ENCODE data around the gene DCC. TPM values are rescaled to one million over a fixed set of nuclear protein-coding genes. Genes with fewer than 3 reads are reported as not detected.
"Not testable (repeated sequence)": the region's sequence is repeated elsewhere in the genome, so short reads cannot be mapped to it uniquely, and the experiment has no call there.

The DCC gene
- polyA plus RNA-seq, 4 donors, result 7.6 to 13.7 (median 9.5) TPM

DNA sequence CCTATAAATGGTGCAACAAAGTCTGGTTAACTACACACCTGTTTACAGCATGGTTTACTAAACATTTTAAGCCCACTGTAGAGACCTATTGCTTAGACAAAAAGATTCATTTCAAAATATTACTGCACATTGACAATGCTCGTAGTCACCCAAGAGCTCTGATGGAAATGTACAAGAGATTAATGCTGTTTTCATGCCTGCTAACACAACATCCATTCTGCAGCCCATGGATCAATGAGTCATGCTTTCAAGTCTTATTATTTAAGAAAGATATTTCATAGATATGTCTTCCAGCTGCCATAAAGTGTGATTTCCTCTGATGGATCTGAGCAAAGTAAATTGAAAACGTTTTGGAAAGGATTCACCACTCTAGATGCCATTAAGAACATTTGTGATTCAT, 1103.3 kb downstream of the DCC start:
- DNase-seq (ENCODE audit: low read depth in 4 of 4, low spot score in 2 of 4), result no peak

DNA sequence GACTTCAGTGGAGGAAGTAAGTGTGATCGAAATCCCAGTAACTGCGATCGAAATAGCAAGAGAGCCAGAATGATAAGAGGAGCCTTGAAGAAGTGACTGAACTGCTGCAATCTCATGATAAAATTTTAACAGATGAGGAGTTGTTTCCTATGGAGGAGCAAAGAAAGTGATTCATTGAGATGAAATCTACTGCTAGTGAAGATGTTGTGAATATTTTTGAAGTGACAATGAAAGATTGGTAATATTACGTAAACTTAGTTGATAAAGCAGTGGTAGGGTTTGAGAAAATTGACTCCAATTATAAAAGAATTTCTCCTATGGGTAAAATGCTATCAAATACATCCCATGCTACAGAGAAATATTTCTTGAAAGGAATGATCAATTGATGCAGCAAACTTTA, 1103.8 kb downstream of the DCC start:
- DNase-seq (ENCODE audit: low read depth in 4 of 4, low spot score in 2 of 4), result no peak

DNA sequence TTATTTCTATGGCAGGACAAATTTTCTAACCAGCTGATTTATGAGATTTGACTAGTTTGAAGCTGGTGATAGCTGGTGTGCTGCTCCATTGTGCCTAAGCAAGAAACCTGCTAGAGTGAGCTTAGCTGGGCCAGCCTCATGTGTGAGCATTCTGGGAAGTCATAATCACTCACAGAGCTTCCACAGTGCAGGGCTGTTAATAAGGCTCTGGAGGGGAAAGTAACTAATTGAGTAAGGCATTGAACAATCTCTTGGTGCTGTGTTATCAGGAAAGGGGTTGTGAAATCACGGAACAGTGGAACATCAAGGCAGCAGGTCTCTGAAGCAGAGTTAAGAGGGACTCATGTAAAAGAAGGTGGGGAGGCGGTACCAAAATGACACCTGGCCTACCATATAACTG, 1111.9 kb downstream of the DCC start:
- no peak for DNase-seq (ENCODE audit: low read depth in 4 of 4, low spot score in 2 of 4)

DNA sequence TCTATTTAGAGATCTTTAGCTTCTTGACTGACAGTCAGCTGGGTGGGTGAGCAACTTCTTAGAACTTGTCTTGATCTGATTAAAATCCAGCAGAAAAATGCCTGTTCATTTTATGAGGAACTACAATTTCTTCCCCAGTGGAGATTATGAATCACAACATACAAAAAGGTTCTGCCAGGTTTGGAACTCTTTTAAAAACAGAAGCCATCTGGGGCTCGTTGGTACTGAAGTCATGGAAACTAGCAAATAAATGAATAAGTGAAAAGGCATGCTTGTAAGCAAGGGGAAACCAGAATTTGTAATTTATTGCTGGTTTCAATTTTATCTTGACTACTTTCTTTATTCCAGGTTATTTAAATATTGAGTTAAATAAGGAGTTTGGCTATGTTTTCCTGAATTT, 1117.1 kb downstream of the DCC start:
- DNase-seq (ENCODE audit: low read depth in 4 of 4, low spot score in 2 of 4), result no peak

DNA sequence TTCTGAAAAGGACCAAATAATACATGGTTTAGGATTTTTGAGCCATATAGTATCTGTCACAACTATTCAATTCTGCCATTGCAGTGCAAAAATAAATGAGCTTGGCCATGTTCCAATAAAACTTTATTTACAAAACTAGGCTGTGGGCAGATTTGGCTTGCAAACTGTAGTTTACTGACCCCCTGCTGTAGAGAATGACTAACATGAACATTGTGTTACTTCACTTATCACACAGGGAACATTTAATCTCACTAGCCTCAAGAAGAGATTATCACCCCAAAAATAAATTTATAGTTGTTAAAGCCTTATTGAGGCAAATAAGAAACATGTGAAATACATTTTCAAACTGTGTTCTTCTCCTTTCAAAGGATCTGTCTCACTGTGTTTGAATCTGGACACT, 1118.3 kb downstream of the DCC start:
- DNase-seq (ENCODE audit: low read depth in 4 of 4, low spot score in 2 of 4), result no peak

DNA sequence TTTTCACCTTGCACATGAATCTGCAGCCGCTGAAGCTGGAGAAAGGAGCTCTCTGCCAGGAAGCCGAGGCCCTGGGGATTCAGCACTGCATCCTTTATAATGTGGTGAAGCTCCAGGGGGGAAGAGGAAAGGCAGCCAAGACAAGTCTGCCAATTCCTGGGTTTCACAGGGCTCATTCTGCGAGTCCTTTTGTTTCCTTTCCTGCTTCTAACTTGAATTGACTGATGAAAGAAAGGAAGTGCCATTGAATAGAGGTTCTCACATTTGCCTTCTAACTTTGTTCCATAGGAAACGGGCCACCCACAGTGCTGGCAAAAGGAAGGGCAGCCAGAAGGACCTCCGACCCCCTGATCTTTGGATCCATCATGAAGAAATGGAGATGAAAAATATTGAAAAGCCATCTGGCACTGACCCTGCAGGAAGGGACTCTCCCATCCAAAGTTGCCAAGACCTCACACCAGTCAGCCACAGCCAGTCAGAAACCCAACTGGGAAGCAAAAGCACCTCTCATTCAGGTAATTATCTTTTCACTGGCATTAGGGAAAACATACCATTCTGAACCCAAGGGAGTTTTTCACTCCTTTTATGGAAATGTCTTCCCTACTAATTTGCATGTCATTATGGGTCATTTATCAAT, 1119.1 kb downstream of the DCC start:
- DNase-seq (ENCODE audit: low read depth in 4 of 4, low spot score in 2 of 4), result no peak

DNA sequence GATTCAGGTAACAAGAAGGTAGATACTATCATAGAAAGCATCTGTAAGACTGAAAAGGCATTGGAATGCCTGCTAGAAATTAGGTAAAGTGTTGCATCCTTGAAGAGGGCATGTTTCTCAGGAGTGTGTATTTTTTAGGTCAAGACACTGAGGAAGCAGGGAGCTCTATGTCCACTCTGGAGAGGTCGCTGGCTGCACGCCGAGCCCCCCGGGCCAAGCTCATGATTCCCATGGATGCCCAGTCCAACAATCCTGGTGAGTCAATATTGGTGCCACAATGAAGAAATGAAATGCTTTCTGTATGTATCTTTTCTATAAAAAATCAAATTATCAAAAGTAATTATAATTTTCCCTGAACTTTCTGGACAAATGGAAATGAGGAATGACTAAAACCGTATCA, 1127.8 kb downstream of the DCC start:
- no peak for DNase-seq (ENCODE audit: low read depth in 4 of 4, low spot score in 2 of 4)

DNA sequence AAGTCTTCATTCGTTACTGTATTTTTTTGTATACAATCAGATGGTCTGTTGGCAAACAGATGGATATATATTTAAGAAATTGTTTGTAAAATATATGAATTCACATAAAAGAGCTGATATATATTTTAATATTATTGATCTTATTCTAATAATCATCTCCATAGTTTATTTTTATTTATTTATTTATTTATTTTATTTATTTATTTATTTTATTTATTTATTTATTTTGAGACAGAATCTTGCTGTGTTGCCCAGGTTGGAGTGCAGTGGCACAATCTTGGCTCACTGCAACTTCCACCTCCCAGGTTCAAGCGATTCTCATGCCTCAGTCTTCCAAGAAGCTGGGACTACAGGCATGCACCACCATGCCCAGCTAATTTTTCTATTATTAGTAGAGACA, 1128.2 kb downstream of the DCC start:
- not testable (repeated sequence) for DNase-seq (ENCODE audit: low read depth in 4 of 4, low spot score in 2 of 4)

DNA sequence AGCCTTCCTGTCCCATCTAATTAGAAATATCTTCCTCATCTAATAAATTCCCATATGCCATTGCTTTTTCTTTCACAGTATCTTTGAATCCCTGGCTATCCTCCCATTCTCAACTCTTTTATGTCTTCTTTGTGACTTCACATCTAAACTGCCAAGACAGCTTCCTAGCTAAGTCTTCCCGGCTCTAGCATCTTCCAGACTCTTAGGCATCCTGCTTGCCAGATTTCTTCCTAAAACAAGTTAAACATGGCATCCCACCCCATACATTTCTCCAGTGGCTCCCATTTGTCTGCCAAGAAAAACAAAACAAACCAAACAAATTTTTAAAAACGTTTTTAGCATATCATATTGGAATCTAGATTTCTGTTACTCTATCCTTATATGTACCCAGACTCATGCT, 1132.5 kb downstream of the DCC start:
- DNase-seq (ENCODE audit: low read depth in 4 of 4, low spot score in 2 of 4), result no peak

DNA sequence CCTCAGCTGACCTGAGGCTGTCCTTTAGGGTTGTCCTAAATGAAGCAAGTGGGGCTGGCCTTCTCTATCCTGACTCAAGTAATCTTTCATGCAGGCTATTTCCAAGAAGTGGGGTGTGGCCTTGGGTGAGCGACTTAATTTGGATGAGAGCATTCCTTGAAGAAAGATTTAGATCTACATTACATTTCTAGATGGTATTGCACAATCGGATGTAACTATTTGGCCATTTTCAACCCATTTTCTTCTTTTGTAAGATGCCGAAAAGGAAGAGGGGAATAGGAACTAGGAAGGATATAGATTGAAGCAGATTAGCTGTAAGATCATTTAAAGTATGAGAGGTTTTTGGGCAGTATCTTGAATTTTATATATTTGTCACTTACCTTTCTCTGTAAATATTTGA, 1138.2 kb downstream of the DCC start:
- no peak for DNase-seq (ENCODE audit: low read depth in 4 of 4, low spot score in 2 of 4)

DNA sequence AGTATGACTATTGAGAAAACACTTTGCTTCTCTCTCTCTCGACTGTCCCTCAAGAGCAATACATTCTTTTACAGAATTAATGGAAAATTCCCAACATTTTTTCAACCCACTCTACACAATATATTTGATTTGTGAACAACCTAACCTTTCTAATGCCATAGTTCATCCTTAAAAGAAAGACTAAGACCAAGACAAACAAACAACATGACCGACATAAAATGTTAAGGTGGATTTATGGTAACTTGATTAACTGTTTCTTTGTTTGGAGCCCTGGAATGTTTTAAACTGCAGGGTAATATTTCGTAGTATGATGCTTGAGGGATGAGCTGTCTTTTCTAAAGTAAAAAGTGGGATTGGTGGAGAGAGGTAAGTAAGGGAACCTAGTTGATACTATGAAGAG, 1146.3 kb downstream of the DCC start:
- DNase-seq (ENCODE audit: low read depth in 4 of 4, low spot score in 2 of 4), result peak in 1 of 4 donors; percentile 36

DNA sequence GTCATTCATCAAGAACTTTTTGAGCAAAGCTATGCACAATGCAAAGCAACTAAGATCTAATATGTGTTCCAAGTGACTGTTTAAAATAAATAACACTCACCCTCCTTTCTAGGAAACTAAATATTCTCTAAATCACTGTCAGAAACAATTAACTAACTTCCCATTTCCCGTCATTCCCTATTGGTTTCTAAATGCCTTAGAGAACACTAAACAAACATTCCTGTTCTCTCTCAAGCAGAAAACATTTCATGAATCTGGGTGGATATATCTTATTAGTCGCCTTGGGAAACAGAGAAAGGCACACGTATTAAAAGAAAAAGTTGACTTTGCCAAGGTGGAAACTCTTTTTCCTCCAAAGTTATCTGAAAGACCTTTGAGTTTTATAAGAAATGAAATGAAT, 1149.3 kb downstream of the DCC start:
- peak in 3 of 4 donors; percentile 37 to 64 (median 42) for DNase-seq (ENCODE audit: low read depth in 4 of 4, low spot score in 2 of 4)

DNA sequence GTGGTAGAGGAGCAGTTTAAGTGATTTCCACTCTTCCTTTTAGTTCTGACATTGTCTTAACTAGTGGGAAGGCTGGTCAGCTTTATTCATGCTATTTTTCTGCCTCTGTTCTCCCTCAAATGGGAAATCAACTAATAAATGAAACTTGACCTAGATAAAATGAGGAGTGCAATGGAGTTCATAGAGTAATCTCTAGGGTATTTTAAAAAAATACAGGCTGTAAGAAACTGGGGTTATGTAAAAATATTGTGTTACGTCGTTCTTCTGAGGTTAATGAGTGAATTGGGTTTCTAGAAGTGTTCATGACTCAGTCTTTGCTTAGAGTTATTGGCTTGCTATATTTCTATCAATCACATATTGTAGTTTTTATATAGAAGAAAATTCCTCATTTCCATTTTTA, 1150.0 kb downstream of the DCC start:
- DNase-seq (ENCODE audit: low read depth in 4 of 4, low spot score in 2 of 4), result no peak

DNA sequence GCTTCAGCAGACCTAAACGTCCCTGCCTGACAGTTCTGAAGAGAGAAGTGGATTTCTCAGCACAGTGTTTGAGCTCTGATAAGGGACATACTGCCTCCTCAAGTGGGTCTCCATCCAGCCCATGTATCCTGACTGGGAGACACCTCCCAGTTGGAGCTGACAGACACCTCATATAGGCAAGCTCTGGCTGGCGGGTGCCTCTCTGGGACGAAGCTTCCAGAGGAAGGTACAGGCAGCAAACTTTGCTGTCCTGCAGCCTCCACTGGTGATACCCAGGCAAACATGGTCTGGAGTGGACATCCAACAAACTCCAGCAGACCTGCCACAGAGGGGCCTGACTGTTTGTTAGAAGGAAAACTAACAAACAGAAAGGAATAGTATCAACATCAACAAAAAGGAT, 1156.0 kb downstream of the DCC start:
- no peak for DNase-seq (ENCODE audit: low read depth in 4 of 4, low spot score in 2 of 4)

DNA sequence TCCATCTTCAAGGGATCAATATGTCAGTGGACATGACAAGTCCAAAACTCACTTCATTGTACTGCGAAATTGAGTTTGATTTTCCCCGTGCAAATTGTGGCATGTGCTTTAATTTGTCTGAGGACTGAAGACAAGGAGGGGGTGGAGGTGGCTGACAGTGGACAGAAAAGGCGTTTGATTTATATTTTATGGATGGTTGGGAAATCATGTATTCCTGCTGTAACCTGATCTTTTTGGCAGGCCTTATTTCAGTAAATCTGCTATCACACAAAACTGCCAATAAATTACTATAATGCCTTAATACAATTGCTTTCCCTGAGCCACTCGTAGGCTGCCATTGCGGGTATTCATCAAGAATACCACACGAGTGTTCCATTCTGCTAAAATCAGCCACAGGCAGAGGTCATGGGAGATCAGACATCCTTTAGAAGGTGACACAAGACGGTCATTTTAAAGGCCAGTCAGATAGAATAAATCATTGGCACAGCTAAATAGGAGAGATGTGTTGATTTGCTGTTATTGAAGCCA, 1164.0 kb downstream of the DCC start:
- no peak for DNase-seq (ENCODE audit: low read depth in 4 of 4, low spot score in 2 of 4)

DNA sequence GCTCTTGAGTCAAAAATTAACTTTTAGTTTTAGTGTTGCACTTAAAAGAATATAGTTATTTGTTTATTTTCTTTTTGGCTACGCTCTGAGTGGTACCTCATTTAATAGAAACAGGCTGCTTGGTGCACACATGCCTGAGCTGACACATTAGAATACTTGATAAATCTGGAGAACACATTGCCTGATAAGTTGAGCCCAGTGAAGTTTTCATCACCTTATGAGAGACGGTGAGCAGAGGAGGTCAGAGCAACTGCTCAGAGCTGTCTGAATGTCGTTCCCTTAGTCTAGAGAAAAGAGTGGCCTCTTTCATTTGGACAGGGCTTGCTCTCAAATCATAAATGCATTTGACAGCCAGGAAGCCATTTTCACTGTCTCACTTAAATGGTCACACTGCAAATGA, 1168.5 kb downstream of the DCC start:
- no peak for DNase-seq (ENCODE audit: low read depth in 4 of 4, low spot score in 2 of 4)

DNA sequence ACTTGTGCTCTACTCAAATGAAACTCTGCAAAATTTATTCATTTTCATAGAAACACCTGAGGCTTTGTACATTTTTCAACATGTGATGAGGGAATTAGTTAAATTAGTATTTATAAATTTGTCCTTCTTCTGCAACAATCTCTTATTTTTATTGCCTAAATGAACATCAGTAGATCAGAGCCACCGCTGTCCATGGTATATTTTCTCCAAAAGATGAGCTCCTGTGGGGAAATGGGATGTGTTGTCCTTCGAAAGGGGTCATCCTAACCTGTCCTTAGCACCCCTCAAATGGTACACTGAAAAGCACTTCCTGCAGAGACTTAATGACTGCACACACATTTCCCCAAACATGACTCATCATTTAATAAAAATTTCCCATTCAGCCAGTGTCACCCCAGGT, 1169.9 kb downstream of the DCC start:
- no peak for DNase-seq (ENCODE audit: low read depth in 4 of 4, low spot score in 2 of 4)

DNA sequence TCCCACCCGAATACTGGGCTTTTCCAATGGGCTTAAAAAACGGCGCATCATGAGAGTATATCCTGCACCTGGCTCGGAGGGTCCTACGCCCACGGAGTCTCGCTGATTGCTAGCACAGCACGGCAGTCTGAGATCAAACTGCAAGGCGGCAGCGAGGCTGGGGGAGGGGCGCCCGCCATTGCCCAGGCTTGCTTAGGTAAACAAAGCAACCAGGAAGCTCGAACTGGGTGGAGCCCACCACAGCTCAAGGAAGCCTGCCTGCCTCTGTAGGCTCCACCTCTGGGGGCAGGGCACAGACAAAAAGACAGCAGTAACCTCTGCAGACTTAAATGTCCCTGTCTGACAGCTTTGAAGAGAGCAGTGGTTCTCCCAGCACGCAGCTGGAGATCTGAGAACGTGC, 1171.7 kb downstream of the DCC start:
- DNase-seq (ENCODE audit: low read depth in 4 of 4, low spot score in 2 of 4), result not testable (repeated sequence)

DNA sequence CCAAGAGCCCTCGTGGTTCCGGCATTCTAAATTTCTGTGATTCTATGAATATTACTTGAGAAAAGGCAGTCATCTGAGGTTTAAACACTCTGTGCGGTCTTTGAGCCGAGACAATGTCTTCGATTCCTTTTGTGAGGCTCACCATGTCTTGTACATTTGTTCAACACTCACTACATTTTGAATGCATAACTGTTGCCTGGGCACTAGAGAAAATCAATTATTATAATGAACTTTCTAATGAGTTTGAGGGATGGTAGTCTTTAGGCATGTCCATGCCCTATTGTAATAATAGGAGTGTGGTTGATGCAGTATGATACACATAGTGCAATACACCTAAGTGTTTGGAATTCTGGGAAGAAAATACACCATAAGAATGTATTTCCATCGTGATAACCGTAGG, 1181.1 kb downstream of the DCC start:
- no peak for DNase-seq (ENCODE audit: low read depth in 4 of 4, low spot score in 2 of 4)

DNA sequence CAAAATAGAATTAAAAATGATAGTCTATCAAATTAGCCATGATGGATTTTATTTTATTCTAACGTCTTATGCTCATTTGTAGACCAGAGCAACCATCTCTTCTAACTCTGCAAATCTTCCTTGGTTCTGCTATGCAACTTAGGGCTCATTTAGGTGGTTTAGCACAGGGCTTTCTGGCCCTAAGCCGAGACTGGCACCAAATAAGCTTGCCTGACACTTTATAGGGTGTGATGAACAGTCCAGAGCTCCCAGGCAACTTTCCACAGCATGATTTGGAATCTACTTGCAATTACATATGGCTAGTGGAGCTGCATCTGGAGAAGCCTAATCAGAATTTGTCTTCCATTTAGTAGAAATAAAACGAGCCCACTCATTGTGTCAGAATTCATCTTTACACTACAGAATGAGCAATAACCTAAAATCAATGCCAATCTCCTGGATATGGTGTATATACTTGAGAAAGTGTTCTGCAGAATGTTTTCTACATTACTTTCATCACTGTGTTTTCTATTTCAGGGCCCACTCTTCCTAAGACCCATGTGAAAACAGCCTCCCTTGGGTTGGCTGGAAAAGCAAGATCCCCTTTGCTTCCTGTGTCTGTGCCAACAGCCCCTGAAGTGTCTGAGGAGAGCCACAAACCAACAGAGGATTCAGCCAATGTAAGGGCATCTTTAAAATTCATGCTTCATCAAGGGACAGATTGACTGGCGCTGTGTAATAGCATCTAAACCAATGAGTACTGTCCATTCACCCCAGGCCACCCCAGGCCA, 1186.3 kb downstream of the DCC start:
- no peak for DNase-seq (ENCODE audit: low read depth in 4 of 4, low spot score in 2 of 4)

DNA sequence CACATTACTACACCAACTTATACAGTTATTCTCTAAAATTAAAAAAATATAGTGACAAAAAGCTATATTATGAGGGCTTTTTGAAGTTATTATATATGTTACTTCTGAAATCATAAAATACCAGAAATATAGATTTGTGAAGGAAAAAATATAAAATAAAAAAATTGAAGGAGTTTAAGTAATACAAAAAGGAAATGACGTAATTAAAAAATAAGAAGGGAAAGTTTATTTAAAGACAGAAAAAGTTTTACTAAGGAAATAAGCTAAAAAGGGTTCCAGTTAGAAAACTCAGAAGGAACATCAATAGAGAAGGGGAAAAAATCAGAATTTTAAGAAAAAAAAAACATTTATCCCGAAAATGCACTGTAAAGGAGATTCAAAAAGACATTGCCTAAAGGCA, 1187.4 kb downstream of the DCC start:
- no peak for DNase-seq (ENCODE audit: low read depth in 4 of 4, low spot score in 2 of 4)

DNA sequence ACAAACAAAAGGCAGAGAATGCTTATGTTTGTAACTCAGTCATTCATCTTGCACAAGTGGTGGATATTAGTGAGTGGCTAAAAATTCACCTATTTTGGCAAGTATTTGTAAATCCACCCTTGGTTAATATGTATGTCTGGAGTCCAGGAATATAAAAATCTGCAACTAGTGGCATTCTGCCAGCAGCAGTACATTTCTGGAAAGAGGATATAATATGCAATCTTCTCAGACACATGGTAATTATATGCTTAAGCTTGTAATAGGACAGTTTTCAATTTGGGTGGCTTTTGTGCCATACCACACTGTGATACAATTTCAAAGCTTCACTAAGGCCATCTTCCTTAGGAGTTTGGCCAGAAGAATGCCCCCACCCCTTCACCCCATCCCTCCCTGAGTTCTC, 1191.2 kb downstream of the DCC start:
- no peak for DNase-seq (ENCODE audit: low read depth in 4 of 4, low spot score in 2 of 4)
